HK-2 (cell line): ENCODE results near the gene MST1.
"Not testable (repeated sequence)": the region's sequence is repeated elsewhere in the genome, so short reads cannot be mapped to it uniquely, and the experiment has no call there.

Experiments
- DNase-seq: peaks from one replicate; pipeline ENCODE4 v3.0.0-alpha.2; 2018; ENCODE audit not compliant: unreplicated experiment

Gene MST1

DNA sequence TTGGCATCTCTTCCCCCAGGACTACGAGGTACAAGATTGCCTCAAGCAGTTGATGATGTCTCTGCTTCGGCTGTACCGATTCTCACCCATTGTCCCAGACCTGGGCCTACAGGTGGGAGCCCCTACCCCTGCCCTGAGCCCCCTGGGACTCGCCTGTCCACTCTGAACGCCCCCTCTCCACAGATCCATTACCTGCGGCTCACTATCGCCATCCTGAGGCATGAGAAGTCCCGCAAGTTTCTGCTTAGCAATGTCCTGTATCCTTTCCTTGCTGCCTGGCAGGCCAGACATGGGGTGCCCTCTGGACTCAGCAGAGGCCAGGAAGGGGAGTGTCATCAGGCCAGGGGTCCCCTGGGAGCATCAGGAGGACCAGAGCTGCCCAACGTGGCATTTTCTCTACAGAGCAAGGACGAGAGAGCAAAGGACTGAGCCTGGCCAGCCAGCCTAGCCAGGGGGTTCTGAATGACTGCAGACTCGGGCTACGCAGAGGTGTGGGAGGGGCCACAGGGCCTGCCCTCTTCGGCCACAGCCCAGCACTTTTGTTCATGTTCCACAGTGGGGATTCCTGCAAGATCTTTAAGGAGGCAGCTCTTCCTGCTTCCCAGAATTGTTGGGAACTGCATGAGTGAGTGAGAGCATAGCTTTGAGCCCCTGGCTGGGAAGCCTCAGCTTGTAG, 11.3 kb upstream of the MST1 start:
- DNase-seq = no peak

- no peak for DNase-seq
These were observed 10.7 kb upstream of the MST1 start for GRCh38 chr3:49700014-49700413.

DNA sequence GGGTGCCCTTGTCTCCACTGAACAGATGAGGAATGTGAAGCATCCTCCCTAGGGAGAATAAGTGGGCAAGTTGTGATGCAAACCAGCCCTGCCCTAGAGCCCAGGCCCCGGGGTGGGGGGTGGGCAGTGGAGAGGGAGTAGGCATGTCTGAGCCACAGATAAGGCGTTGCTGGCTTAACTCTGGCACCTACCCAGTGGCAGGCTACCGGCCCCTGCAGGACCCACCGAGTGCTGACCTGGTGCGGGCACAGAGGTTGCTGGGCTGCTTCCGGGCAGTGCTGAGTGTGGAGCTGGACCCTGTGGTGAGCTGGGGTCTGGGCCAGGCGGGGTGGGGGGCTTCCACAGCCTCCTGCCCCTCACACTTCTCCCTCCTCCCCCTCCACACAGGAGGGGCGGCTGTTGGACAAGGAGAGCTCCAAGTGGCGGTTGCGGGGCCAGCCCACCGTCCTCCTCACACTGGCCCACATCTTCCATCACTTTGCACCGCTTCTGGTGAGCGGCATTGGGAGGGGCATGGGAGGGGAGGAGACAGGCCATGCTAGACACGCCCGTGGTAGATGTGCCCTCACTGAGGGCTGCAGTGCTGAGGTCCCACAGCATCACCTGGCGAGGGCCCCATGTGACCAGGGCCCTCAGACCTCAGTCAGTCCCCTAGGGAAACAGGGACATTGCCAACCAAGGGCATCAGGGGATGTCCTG, 10.2 kb upstream of the MST1 start:
- DNase-seq = no peak

DNA sequence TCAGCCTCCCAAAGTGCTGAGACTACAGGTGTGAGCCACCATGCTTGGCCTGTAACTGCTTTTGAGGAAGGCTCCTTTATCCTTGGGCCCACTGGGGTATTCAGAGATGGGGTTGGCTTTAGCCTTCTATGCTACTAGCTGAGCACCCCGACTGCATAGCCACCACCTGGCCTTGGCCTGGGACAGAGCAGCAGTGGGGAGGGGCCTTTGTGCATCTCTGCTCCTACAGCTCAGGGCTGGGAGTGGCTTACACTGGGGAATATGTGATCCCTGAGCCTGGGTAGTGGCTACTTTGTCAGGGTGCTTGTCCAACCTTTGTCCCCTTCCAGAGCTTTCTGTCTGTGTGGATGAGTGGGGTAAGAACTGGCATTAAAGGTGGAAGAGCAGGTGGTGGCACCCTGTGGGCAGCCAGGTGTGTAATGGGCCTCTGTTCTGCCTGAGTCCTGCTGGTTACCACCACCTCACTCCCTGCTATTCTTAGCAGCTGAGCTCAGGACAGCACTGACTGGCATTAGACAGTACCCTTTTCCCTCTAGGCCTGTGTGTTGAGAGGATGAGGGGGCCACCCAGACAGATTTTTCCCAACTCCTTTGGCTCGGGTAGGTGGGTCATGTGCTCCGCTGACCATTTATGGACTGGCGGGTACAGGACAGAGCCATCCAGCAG, 6.2 kb upstream of the MST1 start:
- not testable (repeated sequence) for DNase-seq

DNA sequence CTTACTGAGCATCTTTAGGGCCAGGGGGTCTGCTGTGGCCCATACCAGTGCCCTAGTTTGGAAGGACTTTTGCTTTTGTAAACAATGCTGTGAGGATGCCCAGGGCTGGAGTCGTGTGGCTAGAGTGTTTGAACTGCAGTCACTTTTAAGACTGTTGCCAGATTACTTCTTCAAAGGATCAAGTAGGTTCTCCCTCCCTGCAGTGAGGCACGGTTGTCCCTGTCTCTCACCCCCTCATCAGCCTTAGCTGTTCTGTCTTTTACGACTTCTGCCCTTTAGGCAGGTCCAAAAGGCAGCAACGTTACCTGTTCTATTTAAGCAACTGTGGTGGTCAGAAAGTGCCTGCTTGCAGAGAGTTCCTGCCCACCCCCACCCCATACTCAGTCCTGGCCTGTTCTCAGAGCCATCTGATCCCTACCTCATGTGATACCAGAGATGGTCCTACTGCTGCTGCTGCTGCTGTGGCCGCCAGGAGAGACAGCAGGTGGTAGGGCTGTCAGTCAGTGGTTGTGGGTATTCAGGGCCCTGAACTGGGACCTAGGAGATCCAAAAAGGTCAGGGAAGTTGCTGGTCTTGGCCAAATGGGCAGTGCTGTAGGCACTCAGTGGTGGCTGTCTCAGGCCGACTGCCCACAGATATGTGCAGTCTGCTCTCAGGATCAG, 5.3 kb upstream of the MST1 start:
- not testable (repeated sequence) for DNase-seq

DNA sequence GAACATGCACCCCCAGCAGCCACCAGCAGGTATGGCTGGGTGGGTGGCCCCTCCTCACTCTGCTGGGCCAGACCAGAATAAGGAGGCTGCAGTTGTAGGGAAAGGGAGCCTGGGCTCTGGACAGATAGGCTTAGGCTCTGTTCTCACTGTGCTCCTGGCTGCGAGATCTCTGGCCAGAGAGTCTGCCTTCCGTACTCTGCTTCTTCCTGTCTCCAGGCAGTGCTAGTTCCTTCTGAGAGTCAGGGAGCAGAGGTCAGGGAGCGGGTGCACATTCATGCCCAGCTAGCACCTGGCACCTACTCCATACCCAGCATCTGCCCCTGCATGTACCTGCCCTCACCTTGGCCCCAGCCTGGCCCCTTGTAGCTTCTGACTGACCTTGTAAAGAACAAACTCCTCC, 2.2 kb upstream of the MST1 start:
- DNase-seq = not testable (repeated sequence)

DNA sequence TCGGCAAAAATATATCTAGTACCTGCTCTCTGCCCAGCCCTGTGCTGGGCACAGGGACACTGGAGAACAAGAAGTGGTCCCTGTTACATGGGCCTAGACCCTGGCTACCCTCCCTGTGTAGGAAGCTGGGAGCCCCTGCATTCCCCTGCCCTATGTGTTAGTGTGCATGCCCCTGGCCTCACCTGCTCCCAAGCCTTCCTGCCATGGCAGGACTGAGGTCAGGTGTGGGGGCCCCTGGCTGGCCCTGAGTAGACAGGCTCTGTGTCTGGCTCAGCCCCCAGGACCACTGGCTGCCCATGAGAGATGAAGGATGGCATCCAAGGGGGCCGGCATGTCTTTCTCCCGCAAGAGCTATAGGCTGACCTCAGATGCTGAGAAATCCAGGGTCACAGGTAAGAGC, 1.6 kb upstream of the MST1 start:
- DNase-seq = not testable (repeated sequence)

- not testable (repeated sequence) for DNase-seq
These were observed 792 bp upstream of the MST1 start for GRCh38 chr3:49689908-49690624.

GRCh38 chr3:49688338-49689045, 782 bp downstream of the MST1 start:
- DNase-seq = not testable (repeated sequence)

DNA sequence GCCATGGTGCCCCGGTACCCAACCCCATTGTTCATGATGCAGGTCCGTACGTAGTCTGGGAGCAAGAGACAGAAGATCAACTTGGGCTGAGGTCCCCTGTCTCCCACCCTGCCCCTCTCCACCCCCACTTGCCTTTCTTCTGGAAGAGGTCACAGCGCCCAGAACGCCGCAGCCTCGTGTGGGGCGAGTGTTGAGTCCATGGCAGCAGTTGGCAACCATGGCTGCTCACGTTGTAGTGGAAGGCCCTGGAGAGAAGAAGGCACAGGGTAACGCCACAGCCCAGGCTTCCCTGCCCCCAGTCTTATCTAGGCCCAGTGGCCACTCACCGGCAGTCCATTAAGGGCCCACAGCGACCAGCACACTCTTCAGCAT, 1.9 kb downstream of the MST1 start:
- not testable (repeated sequence) for DNase-seq

- DNase-seq = not testable (repeated sequence)
These were observed 2.4 kb downstream of the MST1 start for GRCh38 chr3:49686769-49687423.

GRCh38 chr3:49686346-49686745, 2.9 kb downstream of the MST1 start:
- not testable (repeated sequence) for DNase-seq

DNA sequence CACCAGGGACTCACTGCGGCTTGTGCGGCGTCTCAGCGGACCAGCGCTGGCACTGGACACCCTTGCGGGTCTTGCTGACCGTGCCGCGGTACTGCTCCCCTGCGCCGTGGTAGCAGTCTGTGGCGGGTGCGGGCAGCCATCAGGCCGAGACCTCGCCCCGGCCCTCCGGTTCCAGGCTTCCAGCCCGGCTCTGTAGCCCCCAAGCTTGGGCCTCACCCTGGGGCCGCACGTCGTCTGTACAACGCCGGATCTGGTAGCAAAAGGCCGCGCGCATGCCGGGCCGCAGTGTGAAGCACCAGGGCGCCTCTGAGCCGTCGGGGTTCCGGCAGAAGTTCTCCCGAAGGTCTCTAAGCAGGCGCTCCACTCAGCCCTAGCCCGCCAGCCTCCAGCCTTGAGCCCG, 3.4 kb downstream of the MST1 start:
- not testable (repeated sequence) for DNase-seq

DNA sequence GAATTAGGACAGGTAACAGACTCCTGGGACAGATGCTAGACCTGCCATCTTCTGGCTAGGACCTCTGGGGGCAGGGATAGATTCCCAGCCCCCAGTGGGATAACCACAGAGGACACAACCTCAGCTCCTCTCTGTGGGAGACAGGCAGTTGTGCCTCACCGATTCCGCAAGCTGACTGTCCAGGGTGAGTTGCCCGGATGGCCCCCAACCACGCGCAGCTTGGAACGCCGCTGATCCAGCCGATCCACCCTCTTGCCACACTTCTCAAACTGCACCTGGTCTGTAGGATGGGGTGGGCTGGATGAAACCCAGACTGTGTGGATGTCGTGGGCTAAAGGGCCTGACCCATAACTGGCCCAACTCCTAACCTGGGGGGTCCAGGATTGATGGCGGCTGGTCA, 4.2 kb downstream of the MST1 start:
- not testable (repeated sequence) for DNase-seq

GRCh38 chr3:49684453-49684852, 4.8 kb downstream of the MST1 start:
- not testable (repeated sequence) for DNase-seq

GRCh38 chr3:49683162-49683561, 6.1 kb downstream of the MST1 start:
- DNase-seq = no peak

DNA sequence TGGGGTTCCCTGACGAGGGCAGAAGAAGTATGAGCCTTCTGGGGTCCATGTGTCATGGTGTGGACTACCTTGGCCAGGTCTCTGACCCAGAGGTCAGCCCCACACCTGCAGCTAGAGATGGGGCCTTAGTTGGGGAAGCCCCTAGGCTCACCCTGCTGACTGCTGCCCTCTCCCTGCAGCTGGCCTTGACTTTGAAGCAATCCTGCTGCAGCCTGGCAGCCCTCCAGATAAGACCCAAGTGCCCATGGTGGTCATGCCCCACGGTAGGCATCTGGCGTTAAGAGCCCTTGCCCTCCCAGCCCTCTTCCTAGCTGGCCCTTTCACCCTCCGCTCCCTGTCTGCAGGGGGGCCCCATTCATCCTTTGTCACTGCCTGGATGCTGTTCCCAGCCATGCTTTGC, 7.7 kb downstream of the MST1 start:
- DNase-seq = no peak

GRCh38 chr3:49681232-49681522, 8.1 kb downstream of the MST1 start:
- DNase-seq = no peak

DNA sequence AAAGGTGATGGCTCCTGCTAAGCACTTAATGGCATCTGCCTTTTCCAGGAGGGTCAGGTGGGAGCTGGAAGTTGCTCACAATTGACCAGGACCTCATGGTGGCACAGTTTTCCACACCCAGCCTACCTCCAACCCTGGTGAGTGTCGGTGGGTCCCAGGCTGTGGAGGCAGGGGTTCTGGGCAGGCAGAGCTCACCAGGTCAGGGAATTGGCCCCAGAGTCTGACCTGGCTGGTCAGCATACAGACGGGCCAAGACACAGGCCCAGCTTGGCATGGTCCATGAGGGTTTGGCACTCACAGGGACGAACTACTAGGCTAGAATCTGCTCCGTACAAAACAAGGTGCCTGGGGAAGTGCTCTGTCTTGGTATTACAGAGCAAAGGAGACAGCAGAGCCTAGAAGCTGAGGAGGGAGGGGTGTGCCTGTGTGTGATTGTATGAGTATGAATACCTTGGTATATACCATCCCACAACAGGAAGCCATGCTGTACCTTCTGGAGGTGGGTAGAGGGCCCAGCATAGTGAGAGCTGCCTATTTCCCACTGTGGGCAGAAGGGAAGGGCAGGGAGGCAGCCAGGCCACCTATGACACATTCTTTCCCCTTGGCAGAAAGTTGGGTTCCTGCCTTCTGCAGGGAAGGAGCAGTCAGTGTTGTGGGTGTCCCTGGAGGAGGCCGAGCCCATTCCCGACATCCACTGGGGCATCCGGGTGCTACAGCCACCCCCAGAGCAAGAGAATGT, 8.6 kb downstream of the MST1 start:
- no peak for DNase-seq

GRCh38 chr3:49675912-49676311, 13.4 kb downstream of the MST1 start:
- no peak for DNase-seq
